Tongue (tissue), 3 donors: ENCODE measurements around the gene CPLANE2. TPM values are rescaled to one million over a fixed set of nuclear protein-coding genes. Genes with fewer than 3 reads are reported as not detected.

Source experiments
- DNase-seq: peaks from one replicate; pipeline ENCODE4 v3.0.0-alpha.2; 2015
- small RNA-seq: library from RNA; depleted of rRNA; stranded (forward); fragments of <200 nt; gene quantifications from one replicate; pipeline ENCODE3, GENCODE V24; 2014; ENCODE audit warnings: low replicate concordance
- total RNA-seq: library from RNA; depleted of rRNA; stranded (reverse); fragments of >200 nt; gene quantifications from one replicate; pipeline ENCODE4 v1.2.3, GENCODE V29; 2014

The CPLANE2 gene
- total RNA-seq, 1 donor from 2014 or later = 3.0 TPM

GRCh38 chr1:16187748-16188401, 49.1 kb downstream of the CPLANE2 start:
- DNase-seq = peak; percentile 86

GRCh38 chr1:16186655-16187235, 50.2 kb downstream of the CPLANE2 start:
- no peak for DNase-seq

- peak; percentile 41 for DNase-seq
These were observed 52.3 kb downstream of the CPLANE2 start for GRCh38 chr1:16184557-16185303.

- no peak for DNase-seq
These were observed 53.0 kb downstream of the CPLANE2 start for GRCh38 chr1:16183765-16184556.

GRCh38 chr1:16183179-16183578, 53.8 kb downstream of the CPLANE2 start:
- no peak for DNase-seq

GRCh38 chr1:16181887-16182719, 54.9 kb downstream of the CPLANE2 start:
- peak; percentile 64 for DNase-seq

Small RNA genes within 50 kb of the gene (small RNA-seq; reads per million reads assigned to genes)
- gene MT1XP1 = not detected

Other genes starting within 250 kb of the CPLANE2 start
- not detected for gene SRARP, start 232.9 kb downstream of the CPLANE2 start, total RNA-seq
- 93.7 TPM for gene HSPB7, start 219.1 kb downstream of the CPLANE2 start, total RNA-seq
- gene CLCNKA, start 215.1 kb downstream of the CPLANE2 start, total RNA-seq = 0.41 TPM
- 0.41 TPM for gene CLCNKB, start 193.4 kb downstream of the CPLANE2 start, total RNA-seq
- gene FAM131C, start 163.5 kb downstream of the CPLANE2 start, total RNA-seq = 0.72 TPM
- gene EPHA2, start 81.1 kb downstream of the CPLANE2 start, total RNA-seq = 62.2 TPM
- 27.6 TPM for gene ARHGEF19, start 24.5 kb downstream of the CPLANE2 start, total RNA-seq
- gene FBXO42, start 115.3 kb upstream of the CPLANE2 start, total RNA-seq = 19.9 TPM
- 24.1 TPM for gene SZRD1, start 130.1 kb upstream of the CPLANE2 start, total RNA-seq
- gene SPATA21, start 200.2 kb upstream of the CPLANE2 start, total RNA-seq = not detected
- gene NECAP2, start 203.5 kb upstream of the CPLANE2 start, total RNA-seq = 41.2 TPM